ENCODE measurements around the gene EHD4. TPM values are rescaled to one million over a fixed set of nuclear protein-coding genes. Genes with fewer than 3 reads are reported as not detected.

EHD4 gene
- total RNA-seq, 2 donors from 2014 or later, result 13.8 to 16.9 TPM

DNA sequence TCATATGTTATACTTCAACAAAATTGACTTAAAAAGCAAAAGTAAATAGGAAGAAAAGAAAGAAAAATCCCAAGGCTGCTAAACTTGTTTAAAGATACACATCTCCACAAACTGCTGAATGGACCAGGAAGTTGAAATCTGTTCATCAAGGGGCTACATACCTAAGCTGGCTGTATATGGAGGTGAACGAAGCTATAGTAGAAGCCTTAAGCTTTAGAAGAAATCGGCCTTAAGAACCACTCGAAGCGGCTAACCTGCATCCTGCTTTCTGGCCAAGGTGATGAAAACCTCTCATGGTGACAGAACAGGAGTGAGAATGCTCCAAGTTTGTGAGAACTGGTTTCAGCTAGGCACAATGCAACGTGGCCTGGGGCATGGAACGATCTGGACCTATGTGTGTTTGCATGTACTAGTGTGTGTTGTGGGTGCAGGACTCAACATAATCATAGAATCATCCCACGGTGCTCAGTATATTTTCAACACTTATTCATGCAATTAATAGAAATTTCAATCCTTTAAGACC is 47.2 kb downstream of the EHD4 start:
- Histone ChIP-seq H3K4me3 (no peak overlapping the region), H3K9me3 (no peaks in the 10 kb centered on the region), H3K4me1 (peaks cover 79% of the 10 kb centered on the region), H3K27ac (peak overlapping the region in 1 of 4 donors; percentile 0), H3K27me3 (no peaks in the 10 kb centered on the region), H3K36me3 (replicated peaks in 1 of 2; ENCODE audit: insufficient read depth in 1 of 2, low read depth in 2 of 2) (no peaks in the 10 kb centered on the region)
- TF ChIP-seq POLR2A (IDR thresholded peaks at IDR 0.05), result no peak
- intact Hi-C loops (cut with DNase I), result loop anchor here (10.0 kb wide), 1 partner anchor 50 kb away; the partner anchor contains the start of gene EHD4
- 73 to 77% methylated on average over 7 of the region's 7 CpGs for WGBS, 2 donors
- no peak for ATAC-seq
- DNase-seq, result no peak

DNA sequence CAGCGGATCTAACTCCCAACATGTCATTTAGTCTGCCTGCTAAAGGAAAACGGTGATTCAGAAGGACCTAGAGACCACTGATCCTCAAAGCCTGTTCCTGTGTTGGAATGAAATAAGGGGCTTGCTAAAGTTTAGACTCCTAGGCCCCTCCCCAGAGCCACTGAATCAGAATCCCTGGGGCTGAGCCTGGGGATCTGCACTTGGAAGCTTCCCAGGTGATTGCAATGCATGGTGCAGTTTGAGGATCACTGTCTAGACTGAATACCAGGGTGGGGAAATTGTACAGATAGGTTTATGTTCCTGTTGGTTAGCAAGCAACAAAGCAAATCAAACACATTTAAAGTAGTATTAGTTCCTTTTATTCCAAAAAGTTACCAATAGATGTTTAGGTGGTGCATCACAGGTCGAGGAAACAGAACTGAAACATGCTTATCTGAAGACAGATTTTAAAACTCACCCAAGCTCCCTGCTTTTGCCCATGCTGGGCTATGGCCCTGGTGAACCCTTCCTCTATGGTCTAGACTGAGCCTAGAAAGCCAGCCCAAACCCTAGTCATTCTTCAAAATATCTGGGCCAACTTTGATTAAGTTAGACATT is 48.9 kb downstream of the EHD4 start:
- intact Hi-C loops (cut with DNase I), result loop anchor here (10.0 kb wide), 1 partner anchor 51 kb away; the partner anchor contains the start of gene EHD4
- TF ChIP-seq POLR2A (IDR thresholded peaks at IDR 0.05), result no peak
- TF ChIP-seq, protein P1, sequence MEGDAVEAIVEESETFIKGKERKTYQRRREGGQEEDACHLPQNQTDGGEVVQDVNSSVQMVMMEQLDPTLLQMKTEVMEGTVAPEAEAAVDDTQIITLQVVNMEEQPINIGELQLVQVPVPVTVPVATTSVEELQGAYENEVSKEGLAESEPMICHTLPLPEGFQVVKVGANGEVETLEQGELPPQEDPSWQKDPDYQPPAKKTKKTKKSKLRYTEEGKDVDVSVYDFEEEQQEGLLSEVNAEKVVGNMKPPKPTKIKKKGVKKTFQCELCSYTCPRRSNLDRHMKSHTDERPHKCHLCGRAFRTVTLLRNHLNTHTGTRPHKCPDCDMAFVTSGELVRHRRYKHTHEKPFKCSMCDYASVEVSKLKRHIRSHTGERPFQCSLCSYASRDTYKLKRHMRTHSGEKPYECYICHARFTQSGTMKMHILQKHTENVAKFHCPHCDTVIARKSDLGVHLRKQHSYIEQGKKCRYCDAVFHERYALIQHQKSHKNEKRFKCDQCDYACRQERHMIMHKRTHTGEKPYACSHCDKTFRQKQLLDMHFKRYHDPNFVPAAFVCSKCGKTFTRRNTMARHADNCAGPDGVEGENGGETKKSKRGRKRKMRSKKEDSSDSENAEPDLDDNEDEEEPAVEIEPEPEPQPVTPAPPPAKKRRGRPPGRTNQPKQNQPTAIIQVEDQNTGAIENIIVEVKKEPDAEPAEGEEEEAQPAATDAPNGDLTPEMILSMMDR (IDR thresholded peaks at IDR 0.05), result no peak
- DNase-seq, result no peak
- H3K36me3 ChIP-seq (replicated peaks in 1 of 2; ENCODE audit: insufficient read depth in 1 of 2, low read depth in 2 of 2), result no peaks in the 10 kb centered on the region
- H3K27ac ChIP-seq, result peak overlapping the region in 1 of 4 donors; percentile 6
- H3K4me3 ChIP-seq, result no peak overlapping the region
- ATAC-seq, result no peak
- H3K4me1 ChIP-seq, result peaks cover 82% of the 10 kb centered on the region
- H3K27me3 ChIP-seq, result no peaks in the 10 kb centered on the region
- no peaks in the 10 kb centered on the region for H3K9me3 ChIP-seq
- WGBS, 2 donors, result 85 to 97% methylated on average over 2 to 3 of the region's 3 CpGs

DNA sequence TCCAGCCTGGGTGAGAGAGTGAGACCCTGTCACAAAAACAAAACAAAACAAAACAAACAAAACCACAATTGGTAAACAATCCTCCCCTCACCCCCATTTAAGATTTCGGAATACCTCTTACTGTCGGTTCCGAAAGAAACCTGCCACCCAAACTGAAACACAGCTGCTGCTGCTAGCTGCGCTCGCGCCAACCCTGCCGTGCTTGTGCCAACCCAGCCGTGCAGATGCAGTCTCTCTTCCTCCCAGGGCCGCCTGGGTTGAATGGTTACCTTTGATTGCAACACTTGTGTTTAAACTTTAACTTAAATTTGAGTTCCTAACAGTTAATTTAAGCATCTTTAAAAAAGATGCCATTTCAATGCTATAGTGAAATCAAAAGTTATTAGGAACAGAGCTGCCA is 50.0 kb downstream of the EHD4 start:
- H3K4me1 ChIP-seq, result peaks cover 82% of the 10 kb centered on the region
- intact Hi-C loops (cut with DNase I), result loop anchor here (10.0 kb wide), 1 partner anchor 52 kb away; the partner anchor contains the start of gene EHD4
- TF ChIP-seq POLR2A (IDR thresholded peaks at IDR 0.05), result no peak
- TF ChIP-seq, protein P1 (IDR thresholded peaks at IDR 0.05), result no peak
- H3K27me3 ChIP-seq, result no peaks in the 10 kb centered on the region
- H3K27ac ChIP-seq, result peak overlapping the region in 2 of 4 donors; percentile 85 to 92
- H3K4me3 ChIP-seq, result no peak overlapping the region
- WGBS, 2 donors, result 46 to 50% methylated on average over 9 of the region's 9 CpGs
- no peaks in the 10 kb centered on the region for H3K9me3 ChIP-seq
- DNase-seq (peak in 1 of 4 donors; percentile 59), ATAC-seq (no peak)
- H3K36me3 ChIP-seq (replicated peaks in 1 of 2; ENCODE audit: insufficient read depth in 1 of 2, low read depth in 2 of 2), result no peaks in the 10 kb centered on the region

DNA sequence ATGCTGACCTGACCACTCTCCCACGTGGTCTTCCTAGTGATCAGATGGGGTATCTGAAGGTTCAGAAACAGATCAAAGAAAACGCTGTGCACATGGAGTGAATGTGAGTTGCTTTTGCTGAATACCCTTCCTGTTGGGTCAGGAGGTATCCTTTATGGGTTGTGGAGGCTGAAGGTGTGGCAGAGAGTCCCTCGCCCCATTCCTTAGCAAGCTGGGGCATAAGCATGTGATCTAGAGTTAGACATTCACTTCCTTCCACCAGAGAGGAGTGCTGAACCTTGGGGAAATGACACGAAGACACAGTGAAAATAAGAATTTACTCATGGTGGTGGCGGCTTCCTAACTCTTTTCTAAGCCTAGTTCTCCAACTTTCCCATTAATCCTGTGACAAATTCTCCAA is 50.7 kb downstream of the EHD4 start:
- DNase-seq (no peak), ATAC-seq (no peak)
- H3K27ac ChIP-seq, result peak overlapping the region; percentile 26 to 92 (median 86)
- intact Hi-C loops (cut with DNase I), result loop anchor here (10.0 kb wide), 1 partner anchor 53 kb away; the partner anchor contains the start of gene EHD4
- no peak overlapping the region for H3K4me3 ChIP-seq
- H3K36me3 ChIP-seq (replicated peaks in 1 of 2; ENCODE audit: insufficient read depth in 1 of 2, low read depth in 2 of 2), result no peaks in the 10 kb centered on the region
- TF ChIP-seq, protein P1 (IDR thresholded peaks at IDR 0.05), result no peak
- TF ChIP-seq POLR2A (IDR thresholded peaks at IDR 0.05), result no peak
- 72 to 76% methylated on average over 5 of the region's 5 CpGs for WGBS, 2 donors
- peaks cover 81% of the 10 kb centered on the region for H3K4me1 ChIP-seq
- no peaks in the 10 kb centered on the region for H3K9me3 ChIP-seq
- no peaks in the 10 kb centered on the region for H3K27me3 ChIP-seq

DNA sequence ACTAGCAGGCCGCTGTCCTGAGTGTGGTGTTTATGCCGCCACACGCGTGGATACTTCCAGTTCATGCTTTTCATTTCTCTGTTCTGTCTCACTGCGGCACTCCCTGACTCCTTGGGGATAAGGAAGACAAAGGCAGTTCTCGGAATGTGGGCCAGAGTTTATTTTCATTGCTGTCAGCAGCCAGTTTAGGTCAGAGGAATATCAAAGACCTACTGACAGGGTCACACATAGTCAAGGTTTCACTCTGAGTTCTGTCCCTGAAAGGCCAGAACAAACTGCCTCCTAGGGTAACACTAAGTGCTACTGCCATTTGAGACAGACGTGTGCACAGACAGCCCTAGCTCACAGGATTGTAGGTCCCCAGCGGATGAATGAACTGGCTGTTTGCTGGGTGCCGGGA is 51.2 kb downstream of the EHD4 start:
- H3K27ac ChIP-seq, result peak overlapping the region; percentile 26 to 92 (median 86)
- no peak overlapping the region for H3K4me3 ChIP-seq
- WGBS, 2 donors, result 35 to 39% methylated on average over 9 of the region's 9 CpGs
- peaks cover 81% of the 10 kb centered on the region for H3K4me1 ChIP-seq
- no peaks in the 10 kb centered on the region for H3K36me3 ChIP-seq (replicated peaks in 1 of 2; ENCODE audit: insufficient read depth in 1 of 2, low read depth in 2 of 2)
- intact Hi-C loops (cut with DNase I), result loop anchor here (10.0 kb wide), 1 partner anchor 54 kb away; the partner anchor contains the start of gene EHD4
- H3K9me3 ChIP-seq, result no peaks in the 10 kb centered on the region
- peak in 2 of 4 donors; percentile 25 to 35 for DNase-seq
- H3K27me3 ChIP-seq, result no peaks in the 10 kb centered on the region
- TF ChIP-seq POLR2A (IDR thresholded peaks at IDR 0.05), result peak in 1 of 3 donors; percentile 21
- TF ChIP-seq, protein P1 (IDR thresholded peaks at IDR 0.05), result no peak
- no peak for ATAC-seq

Data from body of pancreas (tissue), 4 donors.